HG02759 (cell line): ENCODE measurements around the gene GPC5.
"Not testable (repeated sequence)": the region's sequence is repeated elsewhere in the genome, so short reads cannot be mapped to it uniquely, and the experiment has no call there.

Experiments
- ATAC-seq: cut with Tn5 transposase; IDR thresholded peaks from one replicate; pipeline ENCODE4 v1.9.1; 2021; ENCODE audit warnings: mild to moderate bottlenecking, moderate library complexity; ENCODE audit not compliant: unreplicated experiment

GPC5 gene

GRCh38 chr13:91398413-91399188 lies at the start of gene GPC5:
Gene GPC5, plus strand, starts transcription at chr13:91398621.
- peak; percentile 95 for ATAC-seq

- peak; percentile 53 for ATAC-seq
Measured at GRCh38 chr13:91348906-91349435, 49.5 kb upstream of the GPC5 start.

- no peak for ATAC-seq
Measured at GRCh38 chr13:91349992-91350911, 48.2 kb upstream of the GPC5 start.

- ATAC-seq: no peak
Measured at GRCh38 chr13:91351123-91351522, 47.3 kb upstream of the GPC5 start.

- no peak for ATAC-seq
Measured at GRCh38 chr13:91351980-91352379, 46.4 kb upstream of the GPC5 start.

GRCh38 chr13:91352891-91353290 lies 45.5 kb upstream of the GPC5 start:
- not testable (repeated sequence) for ATAC-seq

GRCh38 chr13:91353494-91353893 lies 44.9 kb upstream of the GPC5 start:
- no peak for ATAC-seq

- no peak for ATAC-seq
Measured at GRCh38 chr13:91355099-91355825, 43.2 kb upstream of the GPC5 start.

GRCh38 chr13:91355826-91356710 lies 42.4 kb upstream of the GPC5 start:
- ATAC-seq: no peak

GRCh38 chr13:91356919-91357612 lies 41.4 kb upstream of the GPC5 start:
- no peak for ATAC-seq

GRCh38 chr13:91357613-91358386 lies 40.6 kb upstream of the GPC5 start:
- ATAC-seq: no peak

- ATAC-seq: peak; percentile 30
Measured at GRCh38 chr13:91358387-91358782, 40.0 kb upstream of the GPC5 start.

- ATAC-seq: no peak
Measured at GRCh38 chr13:91359111-91359510, 39.3 kb upstream of the GPC5 start.

GRCh38 chr13:91359631-91360030 lies 38.8 kb upstream of the GPC5 start:
- no peak for ATAC-seq

- ATAC-seq: no peak
Measured at GRCh38 chr13:91360246-91360751, 38.1 kb upstream of the GPC5 start.

GRCh38 chr13:91361755-91362271 lies 36.6 kb upstream of the GPC5 start:
- no peak for ATAC-seq

GRCh38 chr13:91362908-91363307 lies 35.5 kb upstream of the GPC5 start:
- no peak for ATAC-seq

GRCh38 chr13:91368101-91368500 lies 30.3 kb upstream of the GPC5 start:
- no peak for ATAC-seq
